Choroid plexus epithelial cell (primary cell): ENCODE data around the gene MOB3B.

Experiments used
- DNase-seq: peaks from one replicate; pipeline ENCODE4 v3.0.0-alpha.2; 2010; ENCODE audit warnings: low read depth
- H3K4me3 ChIP-seq: 2 replicates; pipeline ENCODE4 v1.5.1; 2011; ENCODE audit warnings: low read depth, mild to moderate bottlenecking, control low read depth, low read length, moderate library complexity
- TF ChIP-seq, protein P1 (sequence below): conservative IDR thresholded peaks from 2 replicates; pipeline ENCODE4 v1.5.1; 2011; ENCODE audit warnings: low read depth, mild to moderate bottlenecking, control low read depth, inconsistent platforms, low read length, moderate library complexity

The MOB3B gene

DNA sequence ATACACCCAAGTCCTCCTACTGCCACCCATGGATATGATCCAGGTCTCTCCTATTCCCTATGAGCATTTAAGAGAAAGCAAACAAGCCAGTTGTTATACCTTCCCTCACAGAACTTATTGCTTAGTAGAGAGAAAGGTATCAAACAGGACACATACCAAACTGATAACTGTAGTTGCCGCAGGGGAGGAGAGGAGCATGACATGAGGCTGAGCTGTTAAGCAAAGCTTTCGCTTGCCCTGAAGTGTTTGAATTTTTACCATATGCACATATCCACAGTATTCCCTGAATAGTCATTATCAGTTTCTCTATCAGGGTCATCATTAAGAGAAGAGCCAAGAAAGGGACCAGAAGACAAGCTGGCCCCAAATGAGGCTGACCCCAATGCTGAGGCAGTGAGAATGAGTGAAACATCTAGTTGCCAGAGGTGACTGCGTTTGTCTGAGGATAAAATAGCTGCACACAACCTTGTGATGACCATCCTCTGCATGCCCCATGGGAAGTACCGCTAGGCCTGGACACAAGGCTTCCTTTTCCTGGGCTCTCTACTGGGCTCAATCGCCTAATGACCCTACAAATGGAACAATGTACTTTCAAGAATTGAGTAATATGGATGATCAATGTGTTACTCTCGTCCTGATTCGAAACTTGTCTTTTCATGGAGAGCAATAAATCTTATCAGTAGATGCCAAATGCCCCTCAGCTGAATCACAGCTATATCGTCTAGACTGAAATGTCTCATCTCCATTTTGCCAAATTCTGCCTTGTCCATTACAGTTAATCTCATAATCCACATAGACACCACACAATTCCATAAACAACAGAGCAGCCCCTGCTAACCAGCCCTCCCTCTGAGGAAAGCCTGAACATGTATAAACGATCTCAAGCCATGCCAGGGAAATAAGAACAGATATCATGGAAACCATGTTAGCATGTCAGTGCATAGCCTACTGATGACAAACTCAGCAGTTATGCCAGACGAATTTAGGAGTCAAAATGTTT, 9.8 kb downstream of the MOB3B start:
- DNase-seq = no peak
- no peak overlapping the region for H3K4me3 ChIP-seq
- TF ChIP-seq, protein P1, sequence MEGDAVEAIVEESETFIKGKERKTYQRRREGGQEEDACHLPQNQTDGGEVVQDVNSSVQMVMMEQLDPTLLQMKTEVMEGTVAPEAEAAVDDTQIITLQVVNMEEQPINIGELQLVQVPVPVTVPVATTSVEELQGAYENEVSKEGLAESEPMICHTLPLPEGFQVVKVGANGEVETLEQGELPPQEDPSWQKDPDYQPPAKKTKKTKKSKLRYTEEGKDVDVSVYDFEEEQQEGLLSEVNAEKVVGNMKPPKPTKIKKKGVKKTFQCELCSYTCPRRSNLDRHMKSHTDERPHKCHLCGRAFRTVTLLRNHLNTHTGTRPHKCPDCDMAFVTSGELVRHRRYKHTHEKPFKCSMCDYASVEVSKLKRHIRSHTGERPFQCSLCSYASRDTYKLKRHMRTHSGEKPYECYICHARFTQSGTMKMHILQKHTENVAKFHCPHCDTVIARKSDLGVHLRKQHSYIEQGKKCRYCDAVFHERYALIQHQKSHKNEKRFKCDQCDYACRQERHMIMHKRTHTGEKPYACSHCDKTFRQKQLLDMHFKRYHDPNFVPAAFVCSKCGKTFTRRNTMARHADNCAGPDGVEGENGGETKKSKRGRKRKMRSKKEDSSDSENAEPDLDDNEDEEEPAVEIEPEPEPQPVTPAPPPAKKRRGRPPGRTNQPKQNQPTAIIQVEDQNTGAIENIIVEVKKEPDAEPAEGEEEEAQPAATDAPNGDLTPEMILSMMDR = no peak

DNA sequence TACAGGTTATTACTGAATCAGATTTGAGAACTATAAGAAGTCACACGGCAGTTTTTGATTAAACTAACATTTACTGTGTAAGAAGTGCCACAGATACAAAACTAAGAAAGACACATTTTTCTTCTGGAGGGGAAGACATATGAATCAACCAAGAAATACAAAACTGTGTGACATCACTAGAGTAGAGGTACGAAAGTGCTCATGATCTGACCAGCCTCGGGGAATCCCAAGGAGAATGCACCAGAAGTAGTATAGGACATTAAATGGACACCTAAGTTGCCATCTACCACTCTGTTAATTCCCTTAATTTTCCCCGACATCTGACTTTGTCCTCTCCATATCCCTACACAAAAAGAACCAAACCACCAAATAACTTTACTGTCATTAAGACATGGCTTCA, 10.8 kb downstream of the MOB3B start:
- TF ChIP-seq, protein P1 = no peak
- H3K4me3 ChIP-seq = no peak overlapping the region
- no peak for DNase-seq

DNA sequence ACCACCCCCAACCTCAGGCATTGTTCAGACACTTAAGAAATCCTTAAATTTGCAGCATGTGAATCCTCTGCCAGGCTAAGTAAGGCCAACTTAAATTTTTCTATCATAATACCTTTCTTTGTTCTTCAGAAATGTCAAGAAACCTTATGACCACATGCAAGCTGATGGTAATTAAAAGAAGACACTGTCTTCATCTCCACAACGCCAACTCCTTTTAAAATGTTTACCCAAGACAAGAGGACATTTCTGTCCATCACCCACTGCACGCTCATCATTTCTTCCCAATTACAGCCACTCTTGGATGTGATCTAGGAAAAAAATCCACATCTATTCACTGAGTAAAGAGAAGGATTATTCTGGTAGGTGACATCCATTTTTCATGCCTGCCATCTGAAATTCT, 11.6 kb downstream of the MOB3B start:
- TF ChIP-seq, protein P1 = no peak
- no peak for DNase-seq
- no peak overlapping the region for H3K4me3 ChIP-seq

DNA sequence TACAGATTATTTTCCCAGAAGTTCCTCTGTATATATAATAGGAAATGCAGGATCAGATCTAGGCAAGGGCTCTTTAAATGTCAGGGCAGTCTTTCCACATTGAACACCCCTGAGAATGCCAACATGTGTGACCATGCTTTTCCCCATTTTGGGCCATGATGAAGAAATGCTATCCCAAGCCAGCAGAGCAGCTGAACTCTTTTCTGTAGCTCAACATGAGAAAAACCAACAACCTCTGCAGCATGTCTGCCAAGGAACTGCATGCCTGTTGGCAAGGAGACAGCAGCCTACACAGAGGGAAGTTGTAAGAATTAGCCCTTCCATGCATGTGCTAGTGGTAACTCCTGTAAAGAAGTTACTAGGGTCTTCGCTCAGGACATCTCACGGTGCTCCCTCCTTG, 15.1 kb downstream of the MOB3B start:
- H3K4me3 ChIP-seq = no peak overlapping the region
- no peak for DNase-seq
- TF ChIP-seq, protein P1 = no peak

DNA sequence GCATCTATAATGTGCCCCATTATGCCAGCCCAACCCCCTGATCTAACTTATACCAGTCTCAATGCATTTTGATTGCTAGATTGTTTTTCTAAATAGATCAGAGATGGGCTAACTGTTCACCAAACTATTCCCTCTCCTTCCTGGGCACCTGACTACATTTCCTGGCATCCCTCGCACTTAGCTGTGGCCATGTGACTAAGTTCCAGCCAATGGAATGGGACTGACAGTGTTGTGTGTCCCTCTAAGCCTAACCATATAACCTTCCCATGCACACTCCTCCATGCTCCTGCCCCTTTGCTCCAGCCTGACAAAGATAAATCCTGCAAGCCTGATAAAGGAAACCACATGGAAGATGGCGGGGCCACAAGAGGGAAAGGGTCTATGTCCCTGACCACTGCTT, 17.8 kb downstream of the MOB3B start:
- H3K4me3 ChIP-seq = no peak overlapping the region
- TF ChIP-seq, protein P1 = no peak
- DNase-seq = no peak

DNA sequence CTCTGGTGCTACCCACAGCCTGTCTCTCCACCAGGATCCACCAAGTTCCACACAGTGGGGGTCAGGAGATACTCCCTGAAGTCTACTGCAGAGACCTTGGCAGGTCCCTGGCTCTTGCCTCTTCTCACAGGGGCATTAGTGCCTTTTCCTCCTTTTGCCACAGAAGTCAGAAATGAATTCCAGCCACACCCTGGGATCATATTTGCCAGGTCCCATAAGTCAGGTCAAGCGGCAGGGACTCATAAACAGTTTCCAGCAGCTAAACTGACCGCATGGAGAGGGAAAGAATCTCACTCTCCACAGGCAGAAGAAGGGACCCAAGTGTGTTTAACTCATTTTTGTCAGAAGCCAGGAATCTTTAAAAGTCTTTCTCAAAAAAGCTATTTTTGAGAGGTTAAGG, 18.8 kb downstream of the MOB3B start:
- no peak for DNase-seq
- H3K4me3 ChIP-seq = no peak overlapping the region
- TF ChIP-seq, protein P1 = no peak

DNA sequence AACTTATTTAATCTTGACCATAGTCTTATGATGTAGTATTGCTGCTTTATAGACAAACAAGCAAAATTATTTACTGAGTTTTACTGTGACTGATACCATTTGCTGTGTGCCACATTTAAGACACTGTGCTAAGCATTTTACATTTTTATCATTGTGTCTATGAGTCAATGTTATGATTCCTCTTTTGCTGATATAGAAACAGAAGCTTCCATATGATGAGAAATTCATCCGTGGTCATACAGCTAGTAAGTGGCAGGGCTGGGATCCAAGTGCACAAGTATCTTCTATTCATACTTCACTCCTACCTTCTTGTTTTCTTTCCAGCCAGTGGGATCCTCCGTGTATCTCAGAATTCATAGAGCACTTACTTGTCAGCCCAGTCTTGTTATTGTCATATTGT, 22.6 kb downstream of the MOB3B start:
- no peak for DNase-seq
- H3K4me3 ChIP-seq = no peak overlapping the region
- TF ChIP-seq, protein P1 = no peak
